Ectodermal cell (in vitro differentiated cells): ENCODE data around the gene ELF5.

Experiments used
- H3K27ac ChIP-seq: 2 replicates; pipeline ENCODE4 v1.7.0; 2013; ENCODE audit warnings: mild to moderate bottlenecking, low read depth, low read length; ENCODE audit not compliant: insufficient read depth, poor library complexity, severe bottlenecking
- H3K27me3 ChIP-seq: 2 replicates; pipeline ENCODE4 v1.7.0; 2013; ENCODE audit warnings: mild to moderate bottlenecking, low read length; ENCODE audit not compliant: insufficient read depth, control insufficient read depth, poor library complexity, severe bottlenecking
- H3K36me3 ChIP-seq: one replicate; pipeline ENCODE4 v1.7.0; 2013; ENCODE audit warnings: low read length; ENCODE audit not compliant: control insufficient read depth, insufficient read depth
- H3K4me1 ChIP-seq: one replicate; pipeline ENCODE4 v1.7.0; 2013; ENCODE audit warnings: low read length; ENCODE audit not compliant: control insufficient read depth, insufficient read depth
- H3K4me3 ChIP-seq: 2 replicates; pipeline ENCODE4 v1.7.0; 2013; ENCODE audit warnings: low read depth, low read length, control low read depth; ENCODE audit not compliant: insufficient read depth
- H3K9me3 ChIP-seq: 2 replicates; pipeline ENCODE4 v1.7.0; 2013; ENCODE audit warnings: mild to moderate bottlenecking, low read length, moderate library complexity; ENCODE audit not compliant: control insufficient read depth
- WGBS, 2 experiments: methylation state at CpG; one replicate each; pipeline ENCODE4 v1.1.7; 2013; ENCODE audit warnings: missing lambda C conversion rate in 2 of 2; 5-methylcytosine and 5-hydroxymethylcytosine counted together

Gene ELF5

GRCh38 chr11:34478845-34479663 is 34.5 kb downstream of the ELF5 start:
- no peak overlapping the region for H3K27ac ChIP-seq
- WGBS, 2 experiments: 77 to 80% methylated on average over 8 of the region's 8 CpGs
- H3K4me3 ChIP-seq: no peak overlapping the region
- no peaks in the 10 kb centered on the region for H3K27me3 ChIP-seq
- no peaks in the 10 kb centered on the region for H3K9me3 ChIP-seq
- H3K4me1 ChIP-seq: no peaks in the 10 kb centered on the region
- no peaks in the 10 kb centered on the region for H3K36me3 ChIP-seq

- Histone ChIP-seq H3K27me3 (no peaks in the 10 kb centered on the region), H3K9me3 (no peaks in the 10 kb centered on the region), H3K27ac (no peak overlapping the region), H3K4me3 (no peak overlapping the region), H3K36me3 (no peaks in the 10 kb centered on the region), H3K4me1 (no peaks in the 10 kb centered on the region)
- 92 to 94% methylated on average over 4 of the region's 4 CpGs for WGBS, 2 experiments
Observed at GRCh38 chr11:34476849-34477248, 36.7 kb downstream of the ELF5 start.

GRCh38 chr11:34475656-34476055 is 37.9 kb downstream of the ELF5 start:
- Histone ChIP-seq H3K27me3 (no peaks in the 10 kb centered on the region), H3K4me3 (no peak overlapping the region), H3K4me1 (no peaks in the 10 kb centered on the region), H3K36me3 (no peaks in the 10 kb centered on the region), H3K9me3 (no peaks in the 10 kb centered on the region), H3K27ac (no peak overlapping the region)
- 70 to 75% methylated on average over 3 of the region's 3 CpGs for WGBS, 2 experiments

- Histone ChIP-seq H3K27ac (no peak overlapping the region), H3K27me3 (no peaks in the 10 kb centered on the region), H3K4me1 (no peaks in the 10 kb centered on the region), H3K9me3 (no peaks in the 10 kb centered on the region), H3K36me3 (no peaks in the 10 kb centered on the region), H3K4me3 (no peak overlapping the region)
- WGBS, 2 experiments: 94 to 95% methylated on average over 3 of the region's 4 CpGs
Observed at GRCh38 chr11:34473603-34474169, 39.9 kb downstream of the ELF5 start.

GRCh38 chr11:34468209-34468841 is 45.3 kb downstream of the ELF5 start:
- H3K4me3 ChIP-seq: no peak overlapping the region
- no peaks in the 10 kb centered on the region for H3K4me1 ChIP-seq
- no peaks in the 10 kb centered on the region for H3K27me3 ChIP-seq
- 79 to 86% methylated on average over 8 of the region's 8 CpGs for WGBS, 2 experiments
- H3K36me3 ChIP-seq: no peaks in the 10 kb centered on the region
- H3K27ac ChIP-seq: no peak overlapping the region
- H3K9me3 ChIP-seq: peaks cover 3% of the 10 kb centered on the region

- no peak overlapping the region for H3K27ac ChIP-seq
- no peaks in the 10 kb centered on the region for H3K36me3 ChIP-seq
- H3K4me1 ChIP-seq: no peaks in the 10 kb centered on the region
- 62 to 68% methylated on average over 2 of the region's 3 CpGs for whole genome bisulfite sequencing, 2 experiments
- no peak overlapping the region for H3K4me3 ChIP-seq
- H3K27me3 ChIP-seq: no peaks in the 10 kb centered on the region
- peaks cover 3% of the 10 kb centered on the region for H3K9me3 ChIP-seq
Observed at GRCh38 chr11:34466802-34467488, 46.6 kb downstream of the ELF5 start.

- H3K27ac ChIP-seq: no peak overlapping the region
- H3K27me3 ChIP-seq: no peaks in the 10 kb centered on the region
- WGBS, 2 experiments: 89 to 92% methylated on average over 7 of the region's 7 CpGs
- H3K4me3 ChIP-seq: no peak overlapping the region
- H3K9me3 ChIP-seq: peaks cover 3% of the 10 kb centered on the region
- no peaks in the 10 kb centered on the region for H3K4me1 ChIP-seq
- H3K36me3 ChIP-seq: no peaks in the 10 kb centered on the region
Observed at GRCh38 chr11:34464591-34465051, 49.0 kb downstream of the ELF5 start.

- Histone ChIP-seq H3K27me3 (no peaks in the 10 kb centered on the region), H3K9me3 (peaks cover 3% of the 10 kb centered on the region), H3K36me3 (no peaks in the 10 kb centered on the region), H3K4me1 (no peaks in the 10 kb centered on the region), H3K27ac (no peak overlapping the region), H3K4me3 (no peak overlapping the region)
- 89 to 93% methylated on average over 14 of the region's 14 CpGs for WGBS, 2 experiments
Observed at GRCh38 chr11:34461215-34461614, 52.4 kb downstream of the ELF5 start.

GRCh38 chr11:34460278-34460677 is 53.3 kb downstream of the ELF5 start:
- Histone ChIP-seq H3K27ac (no peak overlapping the region), H3K27me3 (no peaks in the 10 kb centered on the region), H3K9me3 (no peaks in the 10 kb centered on the region), H3K36me3 (no peaks in the 10 kb centered on the region), H3K4me3 (no peak overlapping the region), H3K4me1 (no peaks in the 10 kb centered on the region)
- 90 to 93% methylated on average over 4 of the region's 4 CpGs for WGBS, 2 experiments
